ENCODE measurements around the gene RAB7B. TPM values are rescaled to one million over a fixed set of nuclear protein-coding genes. Genes with fewer than 3 reads are reported as not detected.

The RAB7B gene
- total and polyA plus RNA-seq, 9 of the 15 experiments (the other 6 are each of a cell fraction or from before 2014, with no cell fraction given), result 0.03 to 0.29 (median 0.07) TPM; not detected in 4

DNA sequence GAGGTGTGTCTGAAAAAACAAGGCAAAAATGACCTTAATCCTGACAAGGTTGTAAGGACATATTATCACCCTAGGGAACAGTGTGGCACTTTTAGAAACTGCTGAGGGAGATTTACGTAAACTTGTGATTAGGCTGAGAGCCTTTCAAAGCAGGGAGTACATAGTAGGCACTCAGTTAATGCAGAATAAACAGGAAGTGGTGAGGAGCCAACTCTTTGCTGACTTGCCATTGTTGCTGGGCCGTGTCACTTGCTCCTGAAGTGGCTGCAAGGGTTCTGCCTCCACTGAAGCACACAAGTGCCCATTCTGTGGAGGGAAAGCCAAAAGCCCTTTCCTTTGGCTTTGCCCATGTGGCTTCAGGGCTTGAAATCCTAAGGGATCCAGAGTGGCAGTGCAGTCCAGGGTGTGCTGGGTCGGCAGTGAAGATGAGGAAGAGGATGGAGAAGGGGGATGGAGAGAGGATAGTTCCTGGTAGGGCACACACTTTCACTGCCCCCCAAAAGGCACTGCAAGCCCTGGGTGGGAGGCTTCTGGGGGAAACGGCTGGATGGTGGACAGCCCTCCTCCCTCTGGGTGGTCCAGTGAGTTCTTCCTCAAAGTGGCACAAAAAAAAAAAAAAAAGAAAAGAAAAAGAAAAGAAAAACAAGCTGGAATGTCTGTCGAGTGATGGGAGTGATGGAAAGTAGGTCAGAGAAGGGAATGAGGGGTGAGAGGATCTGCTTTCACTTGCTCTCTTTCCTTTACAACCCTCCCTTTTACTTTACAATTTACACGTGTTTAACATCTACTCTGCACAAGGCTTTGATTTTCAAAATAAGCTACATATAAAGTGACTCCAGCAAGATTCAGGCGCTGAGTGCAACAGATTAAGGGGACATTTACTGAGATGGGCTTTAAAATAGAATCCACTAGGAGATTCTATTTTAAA is 36.1 kb upstream of the RAB7B start:
- H3K36me3 ChIP-seq (ENCODE audit: control insufficient read depth, insufficient read depth, low read length), result no peaks in the 10 kb centered on the region
- in situ Hi-C loops (cut with MboI), result no loop called here
- intact Hi-C loops (cut with micrococcal nuclease), result no loop called here
- H3K9me1 ChIP-seq (ENCODE audit: control insufficient read depth, insufficient read depth, low read length), result no peaks in the 10 kb centered on the region
- ATAC-seq (no peak), FAIRE-seq (no peak), DNase-seq (ENCODE audit: extremely low read depth in 1 of 4, low spot score in 3 of 4) (no peak)
- POLR2A ChIA-PET, result interaction anchor here (0.5 to 1.3 kb wide), 3 partner anchors 8 to 74 kb away, joined by 3 to 4 read pairs (median 3); no protein-coding TSS in a partner anchor
- no peak overlapping the region for H3K4me3 ChIP-seq
- no TSS peak for BruUV-seq (replicated peaks)
- TF ChIP-seq, protein P1, sequence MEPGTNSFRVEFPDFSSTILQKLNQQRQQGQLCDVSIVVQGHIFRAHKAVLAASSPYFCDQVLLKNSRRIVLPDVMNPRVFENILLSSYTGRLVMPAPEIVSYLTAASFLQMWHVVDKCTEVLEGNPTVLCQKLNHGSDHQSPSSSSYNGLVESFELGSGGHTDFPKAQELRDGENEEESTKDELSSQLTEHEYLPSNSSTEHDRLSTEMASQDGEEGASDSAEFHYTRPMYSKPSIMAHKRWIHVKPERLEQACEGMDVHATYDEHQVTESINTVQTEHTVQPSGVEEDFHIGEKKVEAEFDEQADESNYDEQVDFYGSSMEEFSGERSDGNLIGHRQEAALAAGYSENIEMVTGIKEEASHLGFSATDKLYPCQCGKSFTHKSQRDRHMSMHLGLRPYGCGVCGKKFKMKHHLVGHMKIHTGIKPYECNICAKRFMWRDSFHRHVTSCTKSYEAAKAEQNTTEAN (CRISPR knock-in tag; IDR thresholded peaks at IDR 0.05), result no peak
- TF ChIP-seq ZKSCAN8 (CRISPR knock-in tag; IDR thresholded peaks at IDR 0.05) (peak; percentile 94), SPI1 (IDR thresholded peaks at IDR 0.05; ENCODE audit: borderline replicate concordance, low read depth, low read length) (peak; percentile 29; the same call in 1 of the 2 replicates)
- H3K27ac ChIP-seq (ENCODE audit: extremely low read depth, low read depth, low read length), result no peak overlapping the region
- CTCF ChIA-PET (ENCODE audit: low intra/inter-chr PET ratio), result no interaction called here
- no peak overlapping the region for H3K9ac ChIP-seq (ENCODE audit: insufficient read depth in 1 of 2, low read depth in 2 of 2, low read length in 2 of 2)
- no peaks in the 10 kb centered on the region for H3K4me1 ChIP-seq (replicated peaks in 1 of 2; ENCODE audit: control insufficient read depth in 2 of 2, insufficient read depth in 2 of 2, low read length in 2 of 2)
- no peak overlapping the region for H3K4me2 ChIP-seq (ENCODE audit: insufficient read depth, low read length)
- no peak overlapping the region for H2AFZ ChIP-seq (ENCODE audit: low read depth, low read length)
- H3K79me2 ChIP-seq (ENCODE audit: control insufficient read depth, insufficient read depth, low read length), result no peaks in the 10 kb centered on the region
- H3K27me3 ChIP-seq (ENCODE audit: control insufficient read depth in 2 of 2, insufficient read depth in 2 of 2, low read length in 2 of 2), result peaks cover 27 to 49% of the 10 kb centered on the region in 2 experiments
- WGBS (ENCODE audit: insufficient coverage, low coverage, missing lambda C conversion rate), result 0% methylated on average over 7 of the region's 7 CpGs
- H4K20me1 ChIP-seq (replicated peaks; ENCODE audit: control insufficient read depth, insufficient read depth, low read length), result no peaks in the 10 kb centered on the region
- no peaks in the 10 kb centered on the region for H3K9me3 ChIP-seq (replicated peaks; ENCODE audit: control insufficient read depth, insufficient read depth, low read depth, low read length)
